NCI-H2029 treated with DMSO at 0.1 percent for 48 hours (cell line): ENCODE measurements around the gene PDE10A.

ENCODE experiments used
- DNase-seq: peaks from one replicate; lab custom pipeline; 2025; lab: John Stamatoyannopoulos, UW

The PDE10A gene

GRCh38 chr6:165655191-165655590 is 7.8 kb downstream of the PDE10A start:
- DNase-seq, result no peak

- DNase-seq, result no peak
Observed at GRCh38 chr6:165654144-165654543, 8.9 kb downstream of the PDE10A start.

GRCh38 chr6:165653607-165654006 is 9.4 kb downstream of the PDE10A start:
- no peak for DNase-seq

- no peak for DNase-seq
Observed at GRCh38 chr6:165653196-165653595, 9.8 kb downstream of the PDE10A start.

- no peak for DNase-seq
Observed at GRCh38 chr6:165652766-165653165, 10.3 kb downstream of the PDE10A start.

DNA sequence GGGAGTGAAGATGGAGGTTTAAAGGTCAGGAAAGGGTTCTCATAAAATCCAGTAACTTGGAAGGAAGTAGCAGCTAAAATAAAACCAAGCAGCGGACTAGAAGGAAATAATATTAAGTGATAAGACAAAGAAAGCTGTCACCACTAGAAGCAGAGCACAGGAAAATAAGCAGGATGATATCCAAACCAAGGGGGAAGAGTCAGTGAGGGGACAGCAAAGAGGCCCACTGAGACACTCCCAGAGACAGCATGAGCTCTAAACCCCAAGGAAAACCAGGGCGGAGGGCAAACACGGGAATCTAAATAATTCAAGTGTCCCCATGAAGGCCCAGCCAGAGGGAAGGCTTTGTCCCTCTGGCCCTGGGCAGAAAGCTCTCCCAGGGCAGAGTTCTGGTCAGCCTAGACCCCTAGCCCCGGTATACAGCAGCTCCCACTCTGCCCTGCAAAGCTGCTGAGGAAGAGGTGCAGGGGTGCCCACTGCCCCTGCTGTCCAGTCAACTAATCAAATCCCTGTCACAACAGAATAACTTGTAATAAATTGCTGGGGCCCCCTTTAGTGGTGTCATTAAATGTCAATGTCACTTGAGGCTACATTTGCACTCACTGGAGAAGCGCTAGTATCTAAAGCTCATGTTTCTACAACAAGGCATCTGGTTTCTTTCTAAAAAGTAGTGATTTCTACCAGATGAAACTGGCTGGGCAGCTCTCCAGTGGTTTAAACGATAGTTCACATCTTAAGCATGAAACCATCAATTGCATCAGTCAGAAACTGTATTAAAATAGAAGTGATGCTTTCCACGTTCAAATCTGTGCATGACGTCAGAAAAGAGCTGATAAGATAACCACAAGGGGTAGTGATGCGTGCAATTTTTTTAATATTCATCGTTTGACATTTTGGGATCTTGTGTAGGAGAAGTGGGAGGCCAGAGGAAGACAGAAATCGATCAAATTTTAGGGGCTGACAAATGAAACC is 13.6 kb downstream of the PDE10A start:
- no peak for DNase-seq

GRCh38 chr6:165647041-165647440 is 16.0 kb downstream of the PDE10A start:
- DNase-seq, result peak; percentile 66

DNA sequence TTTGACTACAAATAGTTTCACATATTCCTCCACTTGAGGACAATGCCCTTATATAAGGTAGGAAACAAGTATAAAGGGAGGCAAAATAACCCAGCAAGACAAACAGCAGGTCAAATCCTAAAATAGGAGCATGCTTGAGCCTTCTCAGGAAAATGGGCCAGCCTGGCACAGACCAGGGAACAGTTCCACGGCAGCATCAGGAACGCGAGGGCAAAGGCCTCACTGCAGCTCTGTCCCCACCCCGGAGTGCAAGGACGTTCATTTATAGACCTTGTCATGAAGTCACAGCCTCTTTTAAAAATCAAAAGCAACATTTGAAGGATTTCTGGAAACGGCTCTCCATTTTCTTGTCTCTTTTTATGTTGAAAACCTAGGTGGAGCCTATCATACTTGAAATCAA is 17.1 kb downstream of the PDE10A start:
- no peak for DNase-seq

- DNase-seq, result no peak
Observed at GRCh38 chr6:165644586-165645266, 18.3 kb downstream of the PDE10A start.

- no peak for DNase-seq
Observed at GRCh38 chr6:165643015-165643414, 20.0 kb downstream of the PDE10A start.

- DNase-seq, result peak; percentile 19
Observed at GRCh38 chr6:165641672-165642156, 21.3 kb downstream of the PDE10A start.

- DNase-seq, result no peak
Observed at GRCh38 chr6:165640806-165641205, 22.2 kb downstream of the PDE10A start.

DNA sequence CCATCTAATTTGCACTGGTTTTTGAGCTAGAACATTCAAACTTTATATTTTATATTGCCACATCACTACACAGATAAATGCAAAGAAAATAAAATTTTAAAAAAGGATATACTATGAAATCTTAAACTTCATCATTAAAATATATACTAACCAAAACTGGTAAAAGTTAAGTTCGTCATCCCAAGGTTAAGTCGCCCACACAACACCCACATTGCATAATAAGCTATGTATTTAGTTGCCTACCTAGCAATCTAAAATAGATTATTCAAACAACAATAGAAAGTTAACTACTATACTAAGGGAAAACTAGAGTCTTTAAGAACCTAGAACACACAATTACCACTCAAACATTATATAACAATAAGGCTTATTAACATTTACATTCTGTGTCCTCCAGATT is 24.5 kb downstream of the PDE10A start:
- DNase-seq, result no peak

DNA sequence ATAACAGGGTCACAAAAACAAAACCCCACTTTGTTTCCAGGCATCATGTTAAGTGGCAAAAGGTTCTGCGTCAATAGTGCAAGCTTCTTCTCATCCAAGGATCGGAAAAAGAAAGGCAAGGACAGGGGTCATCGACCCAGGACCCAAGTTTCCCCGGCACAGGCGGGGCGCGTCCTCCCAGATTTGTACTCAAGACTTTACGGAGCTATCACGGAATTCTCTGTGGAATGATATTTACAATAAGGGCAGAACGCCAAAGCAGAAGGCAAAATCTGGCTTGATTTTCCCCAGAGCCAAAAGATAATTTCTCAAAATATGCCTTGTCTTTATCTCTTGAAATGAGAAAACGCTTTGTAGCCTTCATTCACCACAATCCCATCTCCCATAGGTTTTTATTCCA is 25.5 kb downstream of the PDE10A start:
- DNase-seq, result no peak

- DNase-seq, result no peak
Observed at GRCh38 chr6:165636402-165637048, 26.5 kb downstream of the PDE10A start.

DNA sequence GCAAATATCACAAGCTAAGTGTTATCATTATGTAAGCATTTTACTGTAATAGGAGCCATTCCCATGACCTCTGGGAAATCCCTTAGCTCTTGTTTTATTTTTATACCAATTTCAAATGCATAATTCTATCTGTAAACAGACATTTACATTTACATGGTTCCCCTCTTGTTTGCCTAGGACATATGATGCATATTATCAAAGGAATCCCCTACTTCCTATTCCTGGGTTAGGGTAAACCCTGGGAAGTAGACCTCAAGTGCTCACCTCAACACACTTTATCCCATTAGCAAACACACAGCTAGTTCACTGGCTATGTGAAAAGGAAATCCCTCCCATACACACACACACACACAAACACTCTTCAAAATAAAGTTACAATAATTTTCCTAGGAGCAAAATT is 27.1 kb downstream of the PDE10A start:
- DNase-seq, result no peak

DNA sequence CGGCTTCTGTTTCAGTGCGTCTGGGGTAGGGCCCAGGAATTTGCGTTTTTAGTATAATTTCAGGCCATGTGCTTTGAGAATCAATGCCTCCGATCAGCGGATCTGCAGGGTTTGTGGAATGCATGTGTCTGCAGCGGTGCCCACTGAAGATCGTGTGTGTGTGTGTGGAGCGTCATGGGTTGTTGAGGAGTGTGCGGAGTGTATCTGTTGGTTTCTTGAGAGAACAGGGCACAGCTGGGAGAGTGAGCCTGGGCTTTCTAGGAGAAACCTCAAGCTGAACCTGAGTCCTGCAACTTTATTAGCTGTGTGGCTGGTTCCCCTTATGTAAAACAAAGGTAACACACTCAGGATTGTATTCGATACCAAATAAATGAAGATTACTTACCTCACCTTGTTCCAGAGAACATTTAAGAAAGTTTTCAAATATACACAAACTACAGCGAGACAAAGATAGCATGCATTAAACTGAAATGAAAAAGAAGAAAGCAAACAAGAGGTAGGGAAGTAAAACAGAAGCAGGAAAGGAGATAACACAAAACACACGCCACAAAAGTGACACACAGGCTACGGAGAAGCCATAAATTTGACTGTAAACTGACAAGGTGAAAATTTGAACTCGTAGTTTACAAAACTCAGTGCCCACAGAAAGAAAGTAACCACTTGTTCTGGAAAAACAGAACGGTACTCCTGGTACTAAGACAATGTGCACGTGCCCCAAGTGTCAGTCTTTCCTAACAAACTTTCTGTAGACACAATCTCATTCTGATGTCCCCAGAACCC is 28.8 kb downstream of the PDE10A start:
- DNase-seq, result no peak

DNA sequence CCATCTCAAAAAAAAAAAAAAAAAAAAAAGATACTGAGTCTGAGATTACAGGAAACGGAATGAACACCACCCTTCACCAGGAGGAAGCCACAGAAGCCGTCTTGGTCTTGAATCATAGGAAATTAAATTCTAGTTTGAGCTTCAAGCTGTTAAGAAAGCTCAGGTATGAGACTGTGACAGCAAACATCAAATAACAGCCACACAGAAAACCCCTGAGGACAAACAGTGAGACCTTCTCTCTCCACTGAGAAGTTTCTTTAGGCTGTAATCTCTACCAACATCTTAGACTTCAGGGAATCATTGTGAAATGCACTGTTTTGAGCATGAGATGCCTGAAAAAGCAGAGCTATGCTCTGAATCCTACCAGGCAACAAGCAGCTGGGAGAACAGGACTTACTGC is 30.8 kb downstream of the PDE10A start:
- DNase-seq, result no peak

DNA sequence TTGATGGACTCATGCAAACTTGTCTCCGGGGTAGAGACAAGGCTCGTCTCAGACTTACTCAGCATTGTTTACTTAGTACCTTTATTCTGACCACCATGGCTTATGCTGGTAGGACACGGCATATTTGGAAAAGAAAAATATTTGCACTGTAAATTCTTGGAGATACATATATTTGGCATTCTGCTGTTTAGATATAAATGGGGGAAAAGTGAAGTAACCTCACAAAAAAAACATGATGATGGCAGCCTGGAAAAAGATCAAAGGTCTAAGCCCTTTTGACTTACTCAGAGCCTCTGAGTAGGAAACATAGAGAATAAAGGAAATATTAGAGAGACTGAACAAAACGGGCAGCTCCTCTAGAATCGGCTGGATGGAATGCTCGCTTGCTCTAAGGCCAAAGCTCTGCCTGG is 32.5 kb downstream of the PDE10A start:
- no peak for DNase-seq

DNA sequence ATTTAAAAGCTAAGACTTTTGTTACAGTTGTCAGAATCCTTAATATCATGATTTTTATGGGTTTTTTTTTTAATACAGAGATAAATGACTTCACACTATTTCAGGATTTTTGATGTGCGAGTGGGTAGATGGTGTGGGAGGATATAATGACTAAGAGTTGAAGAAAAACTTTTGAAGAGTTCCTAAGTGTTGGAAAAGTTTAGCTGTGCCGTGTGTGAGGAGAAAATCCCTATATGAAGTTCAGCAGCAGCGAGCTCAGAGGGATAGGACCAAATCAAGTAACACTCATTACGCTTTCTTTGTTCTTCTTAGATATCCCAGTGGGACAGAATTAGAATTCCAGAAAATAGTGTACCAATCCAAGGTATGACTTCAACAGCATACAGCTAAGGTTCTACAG is 34.1 kb downstream of the PDE10A start:
- no peak for DNase-seq

DNA sequence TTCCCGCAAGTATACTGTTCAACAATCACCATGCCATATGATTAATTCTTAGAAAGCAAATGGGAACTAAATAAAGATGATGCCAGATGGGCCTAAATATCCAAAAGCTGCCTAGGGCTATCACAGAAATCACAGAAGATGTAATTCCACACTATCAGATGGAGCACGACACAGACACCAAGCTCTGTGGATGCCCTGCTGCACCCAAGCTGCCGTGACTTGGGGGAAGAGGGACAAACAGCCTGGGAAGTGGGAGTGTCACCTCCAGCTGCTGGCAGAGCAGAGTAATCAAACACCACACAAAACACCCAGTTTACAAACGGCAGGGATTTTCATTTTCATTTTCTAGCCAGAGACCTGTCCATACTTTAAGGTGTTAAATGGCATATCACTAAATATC is 35.7 kb downstream of the PDE10A start:
- no peak for DNase-seq

GRCh38 chr6:165626711-165627110 is 36.3 kb downstream of the PDE10A start:
- no peak for DNase-seq
